GM18868 (cell line): ENCODE results near the gene DEGS1.
A peak's percentile ranks its signal among the peaks of the same experiment; 100 is the strongest.

Source experiments
- ATAC-seq: cut with Tn5 transposase; IDR thresholded peaks from one replicate; pipeline ENCODE4 v1.9.1; 2021; ENCODE audit warnings: mild to moderate bottlenecking, moderate library complexity; ENCODE audit not compliant: unreplicated experiment

The DEGS1 gene

DNA sequence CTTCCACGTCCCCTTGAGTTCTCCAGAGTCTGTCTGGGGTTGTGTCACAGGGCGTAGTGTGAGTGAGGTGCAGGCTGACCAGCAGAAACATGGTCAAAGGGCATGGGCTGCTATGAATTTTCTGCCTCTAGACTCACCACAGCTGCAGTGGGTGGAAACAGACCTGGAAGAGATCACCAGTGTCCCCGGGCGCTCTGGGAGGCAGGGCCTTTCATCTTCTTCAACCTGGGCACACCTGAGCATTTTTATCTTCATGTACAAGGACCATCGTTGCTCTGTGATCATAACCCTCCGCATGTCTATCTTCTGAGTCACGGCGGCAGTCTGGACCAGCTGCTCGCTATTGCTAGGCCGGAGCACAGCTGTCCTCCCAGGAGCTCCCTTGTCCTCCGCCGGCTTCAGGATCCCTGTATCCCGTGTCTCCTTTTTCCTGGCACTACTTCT lies 29.6 kb downstream of the DEGS1 start:
- ATAC-seq = no peak

DNA sequence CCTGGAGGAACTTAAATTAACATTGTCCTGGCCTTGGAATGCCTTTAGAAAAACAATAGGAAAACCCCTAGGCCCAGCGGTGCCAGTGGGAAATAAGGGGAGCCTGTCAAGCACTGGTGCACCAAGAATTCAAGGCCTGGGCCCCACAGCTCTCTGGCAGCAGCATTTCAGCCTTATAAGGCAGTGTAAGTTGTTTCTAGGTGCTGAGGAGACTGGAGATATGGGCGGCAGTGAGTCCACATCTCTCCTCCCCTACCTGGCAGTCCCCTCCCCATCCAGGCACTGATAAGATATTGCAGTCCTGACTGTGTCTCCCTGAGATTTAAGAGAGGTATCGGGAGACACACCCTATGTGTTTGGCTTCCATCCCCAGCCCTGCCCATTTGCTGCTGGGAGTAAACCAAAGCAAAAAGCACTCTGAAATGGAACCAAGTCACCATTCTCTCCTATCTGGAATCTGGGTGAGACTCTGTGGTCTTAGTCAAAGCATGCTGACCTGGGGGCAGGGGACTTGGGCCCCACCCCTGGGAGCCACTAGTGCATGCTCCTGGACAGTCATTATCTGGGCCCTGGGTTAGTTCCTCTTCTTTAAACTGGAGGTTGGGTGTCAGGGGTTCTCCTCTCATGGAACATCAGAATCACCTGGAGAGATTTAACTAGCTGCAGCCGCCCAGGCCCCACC lies 30.5 kb downstream of the DEGS1 start:
- peak; percentile 13 for ATAC-seq

DNA sequence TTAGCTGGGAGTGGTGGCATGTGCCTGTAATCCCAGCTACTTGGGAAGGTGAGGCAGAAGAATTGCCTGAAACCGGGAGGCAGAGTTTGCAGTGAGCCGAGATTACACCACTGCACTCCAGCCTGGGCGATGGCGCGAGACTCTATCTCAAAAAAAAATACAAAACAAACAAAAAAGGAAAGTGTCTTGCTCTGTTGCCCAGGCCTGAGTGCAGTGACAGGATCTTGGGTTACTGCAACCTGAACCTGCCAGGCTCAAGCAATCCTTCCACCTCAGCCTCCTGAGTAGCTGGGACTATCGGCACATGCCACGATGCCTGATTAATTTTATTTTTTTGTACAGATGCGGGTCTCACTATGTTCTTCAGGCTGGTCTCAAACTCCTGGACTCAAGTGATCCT lies 33.3 kb downstream of the DEGS1 start:
- no peak for ATAC-seq

DNA sequence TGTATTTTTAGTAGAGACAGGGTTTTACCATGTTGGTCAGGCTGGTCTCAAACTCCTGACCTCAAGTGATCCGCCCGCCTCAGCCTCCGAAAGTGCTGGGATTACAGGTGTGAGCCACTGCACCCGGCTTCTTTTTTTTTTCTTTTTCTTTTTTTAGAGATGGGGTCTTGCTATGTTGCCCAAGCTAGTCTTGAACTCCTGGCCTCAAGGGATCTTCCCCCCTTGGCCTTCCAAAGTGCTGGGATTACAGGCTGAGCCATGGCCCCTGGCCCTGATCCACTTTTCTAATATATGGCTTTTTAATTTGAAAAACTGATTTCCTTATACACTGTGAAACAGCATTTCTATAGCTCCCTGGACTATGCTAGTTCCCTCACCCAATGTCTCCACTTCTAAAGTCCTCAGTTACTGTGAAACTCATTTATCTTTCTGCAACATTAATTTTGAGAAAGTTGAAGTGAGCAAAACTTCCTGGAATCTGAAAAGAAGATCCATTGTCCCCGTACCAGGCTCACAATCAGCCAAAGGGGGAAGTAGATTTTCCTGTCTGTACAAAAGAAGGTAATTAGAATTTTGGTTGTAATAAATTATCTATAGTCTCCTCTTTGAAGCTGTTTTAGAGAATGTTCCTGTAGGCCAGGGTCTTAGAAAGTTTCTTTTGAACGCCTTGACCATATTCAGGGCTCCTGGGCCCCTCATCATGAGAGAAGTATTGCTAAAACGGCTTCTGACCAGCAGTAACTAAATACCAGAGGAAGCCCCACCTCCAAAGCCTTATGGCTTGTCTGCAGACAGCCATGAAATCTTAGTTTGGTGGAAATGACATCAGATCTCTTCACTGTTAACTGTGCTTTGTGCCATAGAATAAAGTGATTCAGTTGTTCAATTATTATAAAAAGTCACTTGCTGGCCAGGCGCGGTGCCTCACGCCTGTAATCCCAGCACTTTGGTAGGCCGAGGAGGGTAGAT lies 34.9 kb downstream of the DEGS1 start:
- ATAC-seq = no peak

DNA sequence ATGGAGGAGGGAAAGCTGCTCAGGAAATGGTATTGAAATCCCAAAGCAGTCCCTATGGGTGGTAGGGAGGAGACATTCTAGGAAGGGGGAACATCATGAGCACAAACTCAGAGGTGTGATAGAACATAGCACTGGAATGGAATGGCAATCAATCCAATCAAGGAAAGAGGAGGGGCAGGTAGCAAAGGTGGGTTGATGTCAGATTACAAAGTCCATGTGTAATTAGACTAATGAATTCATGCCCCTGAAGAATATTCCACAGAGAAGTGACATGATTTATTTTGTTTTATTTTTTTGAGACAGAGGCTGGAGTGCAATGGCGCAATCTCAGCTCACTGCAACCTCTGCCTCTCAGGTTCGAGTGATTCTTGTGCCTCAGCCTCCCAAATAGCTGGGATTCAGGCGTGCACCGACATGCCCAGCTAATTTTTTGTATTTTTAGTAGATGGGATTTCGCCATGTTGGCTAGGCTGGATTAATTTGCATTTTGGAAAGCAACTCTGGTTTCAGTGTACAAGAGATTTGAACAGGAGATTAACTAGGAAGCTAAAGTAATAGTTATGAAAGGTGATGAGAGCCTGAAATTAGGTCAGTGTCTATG lies 36.1 kb downstream of the DEGS1 start:
- ATAC-seq = no peak

DNA sequence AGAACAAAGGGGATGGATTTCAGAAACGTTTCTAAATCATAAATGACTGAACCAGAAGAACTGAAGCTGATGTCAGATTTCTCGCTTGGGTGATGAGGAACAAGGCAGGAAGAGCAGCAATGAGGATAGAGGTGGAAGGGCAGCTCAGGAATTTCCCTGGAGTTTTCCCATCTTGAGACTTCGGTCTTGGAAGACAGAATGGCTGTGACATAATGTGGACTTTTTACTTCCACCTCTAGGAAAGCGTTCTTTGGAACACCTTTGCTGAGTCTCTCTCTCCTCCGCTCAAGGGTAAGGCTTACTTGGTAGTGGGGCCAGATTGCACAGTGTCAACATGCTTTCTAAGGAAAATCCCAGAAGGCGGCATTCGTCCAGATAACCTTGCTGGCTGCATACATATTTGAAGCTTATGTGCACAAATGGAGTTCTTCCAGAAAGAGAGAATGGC lies 36.6 kb downstream of the DEGS1 start:
- ATAC-seq = no peak

DNA sequence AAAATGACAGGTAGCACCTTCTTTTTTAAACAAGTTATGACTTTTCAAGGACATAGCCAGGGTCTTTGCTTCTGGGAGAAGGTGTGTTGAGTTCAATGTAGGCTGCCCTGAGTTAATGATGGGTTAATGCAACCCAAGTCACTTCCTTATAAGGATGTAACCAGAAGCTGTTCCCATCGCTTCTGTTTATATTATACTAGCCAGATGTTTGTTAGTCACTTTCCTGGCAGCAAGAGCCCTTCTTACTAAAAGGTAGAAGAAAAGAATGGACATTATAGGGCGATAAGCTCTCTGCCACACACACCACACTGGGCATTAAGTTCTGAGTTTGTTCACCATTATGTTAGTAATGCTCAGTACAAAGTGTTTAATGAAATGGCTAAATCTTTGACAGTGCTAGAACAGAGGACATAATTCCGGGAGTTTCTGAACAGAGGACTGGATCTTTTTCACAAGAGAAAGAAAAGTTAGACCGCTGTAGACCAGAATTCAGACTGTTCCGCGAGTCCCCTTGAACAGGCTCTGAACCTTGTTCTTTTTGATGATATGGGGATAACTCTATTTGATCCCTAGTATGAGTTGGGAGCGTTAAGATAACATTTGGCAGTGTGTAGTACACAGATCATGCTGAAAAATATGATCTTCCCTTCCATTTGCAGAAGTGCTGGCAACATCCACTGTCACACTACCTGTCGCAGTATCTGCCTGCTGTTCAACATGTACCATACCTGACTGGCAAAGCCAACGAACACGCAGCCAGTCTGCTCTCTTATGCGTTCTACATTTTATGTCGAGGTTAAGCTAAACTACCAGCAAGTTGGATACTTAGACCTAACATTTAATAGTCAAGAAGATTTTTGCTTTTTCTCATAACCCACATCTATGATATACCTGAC lies 41.0 kb downstream of the DEGS1 start:
- no peak for ATAC-seq

DNA sequence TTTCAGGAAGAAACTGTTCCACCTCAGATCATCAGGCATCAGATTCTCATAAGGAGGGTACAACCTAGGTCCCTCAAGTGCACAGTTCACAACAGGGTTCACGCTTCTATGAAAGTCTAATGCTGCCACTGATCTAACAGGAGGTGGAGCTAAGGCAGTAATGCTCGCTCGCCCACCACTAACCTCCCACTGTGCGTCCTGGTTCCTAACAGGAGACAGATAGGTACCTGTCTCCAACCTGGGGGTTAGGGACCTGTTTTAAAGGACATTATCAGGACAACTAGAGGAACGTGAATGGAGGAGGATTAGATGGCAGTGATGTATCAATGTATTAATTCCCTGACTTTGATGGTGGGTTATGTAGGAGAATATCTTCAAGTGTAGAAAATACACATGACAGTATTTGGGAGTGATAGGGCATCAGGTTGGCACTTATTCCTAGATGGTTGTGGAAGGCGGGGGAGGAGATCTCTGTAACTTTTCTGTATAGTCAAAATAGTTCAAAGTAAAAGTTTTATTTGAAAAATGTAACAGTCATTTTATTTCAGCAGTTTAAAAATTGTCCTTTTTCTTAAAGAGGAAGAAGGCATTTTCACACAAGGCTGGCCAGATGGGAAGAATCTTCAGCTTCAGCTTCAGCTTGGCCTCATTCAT lies 43.9 kb downstream of the DEGS1 start:
- no peak for ATAC-seq

DNA sequence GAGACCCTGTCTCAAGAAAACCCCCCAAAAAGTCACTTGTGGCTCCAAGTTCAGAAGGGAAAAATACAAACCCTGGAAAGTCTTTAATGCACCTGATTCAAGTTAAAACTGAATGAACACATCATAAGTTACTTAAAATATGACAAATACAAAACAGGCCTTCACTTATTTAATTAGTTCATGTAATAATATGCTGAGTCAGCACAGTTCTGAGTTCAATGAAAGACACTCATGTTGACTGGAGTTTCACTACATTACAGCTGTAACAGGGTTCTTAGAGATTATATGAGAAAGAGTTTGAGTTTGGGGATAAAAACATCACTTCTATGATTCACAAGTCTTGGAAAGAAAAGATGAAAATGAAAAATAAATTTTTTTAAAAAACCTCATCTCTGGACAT lies 51.0 kb downstream of the DEGS1 start:
- no peak for ATAC-seq

DNA sequence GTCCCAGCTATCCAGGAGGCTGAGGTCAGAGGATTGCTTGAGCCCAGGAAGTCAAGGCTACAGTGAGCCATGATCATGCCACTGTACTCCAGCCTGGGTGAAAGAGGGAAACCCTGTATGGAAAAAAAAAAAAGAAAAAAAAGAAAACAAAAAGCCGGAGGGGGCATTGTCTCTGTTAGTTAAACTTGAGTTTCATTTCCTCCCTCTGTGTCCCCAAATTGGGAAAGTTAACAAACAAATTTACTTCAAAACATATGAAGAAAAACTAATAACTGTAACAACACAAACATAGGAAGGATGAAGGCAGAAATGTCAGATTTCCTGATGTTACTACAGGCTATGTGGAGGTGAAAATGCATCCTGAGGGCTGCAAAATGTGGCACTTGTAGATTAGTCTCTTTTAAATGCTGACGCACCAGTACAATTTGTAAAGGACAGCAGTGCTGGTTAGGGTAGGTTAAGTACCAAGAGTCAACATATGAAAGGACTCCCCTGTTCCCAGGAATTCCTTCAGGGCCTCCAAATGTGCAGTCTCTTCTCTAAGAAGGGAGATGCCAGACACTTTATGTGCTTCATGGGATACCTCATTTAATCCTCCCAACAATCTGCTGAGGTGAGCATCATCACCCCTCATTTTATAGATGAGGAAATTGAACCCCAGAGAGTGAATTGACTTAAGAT lies 52.9 kb downstream of the DEGS1 start:
- ATAC-seq = no peak

DNA sequence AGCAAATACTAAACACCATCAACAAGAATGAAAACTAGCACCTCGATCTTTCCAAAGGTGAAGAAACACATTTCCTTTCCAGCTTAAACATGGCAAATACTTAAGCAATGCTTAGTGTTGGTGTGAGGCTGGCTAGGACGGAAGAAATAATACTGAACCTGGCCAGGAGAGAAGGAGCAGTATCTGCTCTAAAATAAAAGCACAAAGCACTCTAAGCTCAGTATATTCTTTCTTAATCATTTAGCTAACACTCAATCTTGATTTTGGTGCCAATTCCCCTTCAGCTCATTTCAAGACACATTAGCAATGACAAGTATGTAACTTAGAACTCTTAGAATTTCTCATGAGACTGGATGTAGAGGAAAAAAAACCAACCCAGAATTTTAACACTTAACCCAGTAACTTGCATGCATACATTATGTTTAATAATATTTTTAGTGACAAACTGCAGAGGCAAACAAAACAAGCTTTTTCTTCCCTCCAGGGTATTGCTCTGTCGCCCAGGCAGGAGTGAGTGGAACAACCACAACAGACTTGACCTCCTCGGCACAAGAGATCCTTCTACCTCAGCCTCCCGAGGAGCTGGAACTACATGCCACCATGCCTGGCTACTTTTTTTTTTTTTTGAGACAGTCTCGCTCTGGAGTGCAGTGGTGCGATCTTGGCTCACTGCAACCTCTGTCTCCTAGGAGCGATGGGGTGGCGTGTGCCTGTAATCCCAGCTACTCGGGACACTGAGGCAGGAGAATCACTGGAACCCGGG lies 54.3 kb downstream of the DEGS1 start:
- no peak for ATAC-seq

DNA sequence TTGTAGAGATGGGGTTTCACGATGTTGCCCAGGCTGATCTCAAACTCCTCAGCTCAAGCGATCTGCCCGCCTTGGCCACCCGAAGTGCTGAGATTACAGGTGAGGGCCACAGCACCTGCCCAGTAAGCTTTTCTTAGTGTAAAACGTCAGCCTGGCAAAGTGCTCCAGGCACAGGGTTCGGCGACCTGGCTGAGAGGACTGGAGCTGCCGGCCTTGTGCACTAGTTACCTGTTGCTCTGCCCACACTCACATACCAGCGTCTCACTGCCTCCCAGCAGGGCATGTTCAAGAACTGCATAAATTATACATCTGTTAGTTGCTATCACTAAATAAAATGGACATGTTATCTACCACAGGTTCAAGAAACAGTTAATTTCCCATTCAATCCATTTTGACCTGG lies 55.2 kb downstream of the DEGS1 start:
- no peak for ATAC-seq

DNA sequence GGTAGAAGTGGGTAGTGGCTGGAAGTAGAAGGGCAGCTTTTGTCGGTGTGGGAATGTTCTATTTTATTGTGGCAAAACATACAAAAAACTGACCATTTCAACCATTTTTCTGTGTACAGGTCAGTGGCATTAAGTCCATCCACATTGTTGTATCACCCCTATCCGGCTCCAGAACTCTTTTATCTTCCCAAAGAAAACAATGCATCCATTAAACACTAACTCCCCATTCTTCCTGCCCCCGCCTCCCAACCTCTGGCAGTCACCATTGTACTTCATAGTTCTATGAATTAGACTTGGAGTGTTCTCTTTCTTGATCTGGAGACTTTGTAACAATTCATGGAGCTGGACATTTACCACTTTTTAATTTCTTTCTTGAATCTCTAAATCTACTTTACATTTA lies 55.7 kb downstream of the DEGS1 start:
- ATAC-seq = no peak
